Measurements from ENCODE around the gene MYLK. TPM values are rescaled to one million over a fixed set of nuclear protein-coding genes. Genes with fewer than 3 reads are reported as not detected.
"Not testable (repeated sequence)": the region's sequence is repeated elsewhere in the genome, so short reads cannot be mapped to it uniquely, and the experiment has no call there.

Gene MYLK
- total and polyA plus RNA-seq, 4 donors, result 17.1 to 158 (median 41.9) TPM

DNA sequence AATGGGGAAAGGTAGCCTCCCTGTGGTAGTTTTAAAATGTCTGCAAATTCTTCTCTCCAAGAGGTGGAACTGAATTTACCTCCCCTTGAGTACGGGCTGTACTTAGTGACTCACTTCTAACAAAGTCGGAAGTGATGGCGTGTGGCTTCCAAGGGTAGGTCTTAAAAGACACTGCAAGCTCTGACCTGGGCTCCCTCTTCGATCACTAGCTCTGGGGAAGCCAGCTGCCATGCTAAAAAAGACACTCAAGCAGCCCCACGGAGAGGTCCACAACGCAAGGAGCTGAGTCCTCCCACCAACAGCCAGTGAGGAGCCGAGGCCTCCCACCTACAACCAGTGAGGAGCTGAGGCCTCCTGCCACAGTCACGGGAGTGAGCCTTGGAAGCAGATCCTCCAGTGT lies 177.3 kb downstream of the MYLK start:
- no peaks in the 10 kb centered on the region for H3K9me3 ChIP-seq (ENCODE audit: control insufficient read depth in 4 of 4, low read length in 3 of 4)
- 95% methylated on average over 8 of the region's 8 CpGs for WGBS
- no peak for TF ChIP-seq CTCF (IDR thresholded peaks at IDR 0.05; ENCODE audit: low read depth, low read length, missing input control)
- no peak for TF ChIP-seq NR2F2 (IDR thresholded peaks at IDR 0.05)
- no peak for TF ChIP-seq RXRA (IDR thresholded peaks at IDR 0.05)
- no peak for TF ChIP-seq SP1 (IDR thresholded peaks at IDR 0.05)
- no peak for TF ChIP-seq HNF4A (conservative IDR thresholded peaks at IDR 0.05)
- no peak for TF ChIP-seq TAF1 (conservative IDR thresholded peaks at IDR 0.05)
- TF ChIP-seq EGR1 (IDR thresholded peaks at IDR 0.05; ENCODE audit: low read depth in 2 of 2), result no peak
- peaks cover 2 to 23% (median 14%) of the 10 kb centered on the region in 4 donors for H3K4me1 ChIP-seq (ENCODE audit: control insufficient read depth in 4 of 4, insufficient read depth in 4 of 4, low read length in 3 of 4)
- no peaks in the 10 kb centered on the region for H3K27me3 ChIP-seq (ENCODE audit: control insufficient read depth in 4 of 4, insufficient read depth in 4 of 4, low read length in 3 of 4)
- peaks cover 4 to 32% (median 25%) of the 10 kb centered on the region in 4 donors for H3K36me3 ChIP-seq (ENCODE audit: control insufficient read depth in 4 of 4, insufficient read depth in 3 of 4, low read depth in 1 of 4, low read length in 3 of 4)
- H3K4me3 ChIP-seq (ENCODE audit: low read depth in 1 of 3, low read length in 3 of 3), result no peak overlapping the region
- DNase-seq (ENCODE audit: low spot score), result no peak
- no peak overlapping the region for H3K9ac ChIP-seq (ENCODE audit: low read depth in 1 of 2, low read length in 2 of 2)
- no peak overlapping the region for H3K27ac ChIP-seq (ENCODE audit: low read depth in 1 of 2, low read length in 2 of 2)

DNA sequence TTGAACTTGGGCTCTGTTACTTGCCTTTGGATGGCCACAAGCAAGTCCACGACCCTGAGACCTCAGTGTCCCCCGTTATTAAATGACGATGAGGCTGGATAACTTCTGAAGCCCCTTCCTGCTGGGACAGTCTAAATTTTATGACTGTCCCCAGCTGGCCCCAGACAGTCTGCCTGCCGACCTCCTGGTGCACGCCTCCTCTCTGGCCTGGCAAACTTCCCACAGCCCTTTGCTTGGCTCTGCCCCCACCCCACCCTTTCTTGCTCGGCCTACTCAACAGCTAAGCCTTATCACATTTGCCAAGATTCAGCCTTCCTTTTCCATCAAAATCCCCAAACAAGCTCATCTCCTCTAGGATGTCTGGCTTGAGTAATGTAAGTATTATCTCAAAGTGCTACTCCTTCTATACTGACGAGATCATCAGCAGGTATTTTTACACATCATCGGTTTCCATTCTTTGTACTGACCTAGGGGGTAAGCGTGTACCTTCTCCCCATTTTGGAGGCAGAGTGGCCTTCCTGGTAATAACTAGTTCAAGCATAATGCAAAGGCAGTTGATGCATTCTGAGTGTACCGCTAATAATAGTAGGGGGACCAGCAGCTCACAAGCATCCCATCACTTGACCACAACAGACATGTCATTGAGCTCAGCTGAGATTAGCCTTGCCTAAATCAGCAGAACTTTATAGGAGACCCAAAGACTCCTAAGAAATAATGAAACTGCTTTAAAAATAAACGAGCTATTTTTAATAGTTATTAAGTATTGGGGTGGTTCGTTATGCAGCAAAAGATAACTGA lies 178.4 kb downstream of the MYLK start:
- no peak for DNase-seq (ENCODE audit: low spot score)
- H3K36me3 ChIP-seq (ENCODE audit: control insufficient read depth in 4 of 4, insufficient read depth in 3 of 4, low read depth in 1 of 4, low read length in 3 of 4), result peaks cover 4 to 30% (median 24%) of the 10 kb centered on the region in 4 donors
- H3K27me3 ChIP-seq (ENCODE audit: control insufficient read depth in 4 of 4, insufficient read depth in 4 of 4, low read length in 3 of 4), result no peaks in the 10 kb centered on the region
- WGBS, result 74% methylated on average over 12 of the region's 12 CpGs
- TF ChIP-seq, protein P1, sequence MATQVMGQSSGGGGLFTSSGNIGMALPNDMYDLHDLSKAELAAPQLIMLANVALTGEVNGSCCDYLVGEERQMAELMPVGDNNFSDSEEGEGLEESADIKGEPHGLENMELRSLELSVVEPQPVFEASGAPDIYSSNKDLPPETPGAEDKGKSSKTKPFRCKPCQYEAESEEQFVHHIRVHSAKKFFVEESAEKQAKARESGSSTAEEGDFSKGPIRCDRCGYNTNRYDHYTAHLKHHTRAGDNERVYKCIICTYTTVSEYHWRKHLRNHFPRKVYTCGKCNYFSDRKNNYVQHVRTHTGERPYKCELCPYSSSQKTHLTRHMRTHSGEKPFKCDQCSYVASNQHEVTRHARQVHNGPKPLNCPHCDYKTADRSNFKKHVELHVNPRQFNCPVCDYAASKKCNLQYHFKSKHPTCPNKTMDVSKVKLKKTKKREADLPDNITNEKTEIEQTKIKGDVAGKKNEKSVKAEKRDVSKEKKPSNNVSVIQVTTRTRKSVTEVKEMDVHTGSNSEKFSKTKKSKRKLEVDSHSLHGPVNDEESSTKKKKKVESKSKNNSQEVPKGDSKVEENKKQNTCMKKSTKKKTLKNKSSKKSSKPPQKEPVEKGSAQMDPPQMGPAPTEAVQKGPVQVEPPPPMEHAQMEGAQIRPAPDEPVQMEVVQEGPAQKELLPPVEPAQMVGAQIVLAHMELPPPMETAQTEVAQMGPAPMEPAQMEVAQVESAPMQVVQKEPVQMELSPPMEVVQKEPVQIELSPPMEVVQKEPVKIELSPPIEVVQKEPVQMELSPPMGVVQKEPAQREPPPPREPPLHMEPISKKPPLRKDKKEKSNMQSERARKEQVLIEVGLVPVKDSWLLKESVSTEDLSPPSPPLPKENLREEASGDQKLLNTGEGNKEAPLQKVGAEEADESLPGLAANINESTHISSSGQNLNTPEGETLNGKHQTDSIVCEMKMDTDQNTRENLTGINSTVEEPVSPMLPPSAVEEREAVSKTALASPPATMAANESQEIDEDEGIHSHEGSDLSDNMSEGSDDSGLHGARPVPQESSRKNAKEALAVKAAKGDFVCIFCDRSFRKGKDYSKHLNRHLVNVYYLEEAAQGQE (IDR thresholded peaks at IDR 0.05), result no peak
- TF ChIP-seq RAD21 (IDR thresholded peaks at IDR 0.05) (no peak), CTCF (IDR thresholded peaks at IDR 0.05; ENCODE audit: low read depth, low read length, missing input control) (no peak), SP1 (IDR thresholded peaks at IDR 0.05) (no peak), FOXA2 (IDR thresholded peaks at IDR 0.05) (no peak), ATF3 (IDR thresholded peaks at IDR 0.05) (no peak)
- H3K27ac ChIP-seq (ENCODE audit: low read depth in 1 of 2, low read length in 2 of 2), result no peak overlapping the region
- no peak overlapping the region for H3K4me3 ChIP-seq (ENCODE audit: low read depth in 1 of 3, low read length in 3 of 3)
- H3K4me1 ChIP-seq (ENCODE audit: control insufficient read depth in 4 of 4, insufficient read depth in 4 of 4, low read length in 3 of 4), result peaks cover 5 to 28% (median 19%) of the 10 kb centered on the region in 4 donors
- no peak overlapping the region for H3K9ac ChIP-seq (ENCODE audit: low read depth in 1 of 2, low read length in 2 of 2)
- no peaks in the 10 kb centered on the region for H3K9me3 ChIP-seq (ENCODE audit: control insufficient read depth in 4 of 4, low read length in 3 of 4)

DNA sequence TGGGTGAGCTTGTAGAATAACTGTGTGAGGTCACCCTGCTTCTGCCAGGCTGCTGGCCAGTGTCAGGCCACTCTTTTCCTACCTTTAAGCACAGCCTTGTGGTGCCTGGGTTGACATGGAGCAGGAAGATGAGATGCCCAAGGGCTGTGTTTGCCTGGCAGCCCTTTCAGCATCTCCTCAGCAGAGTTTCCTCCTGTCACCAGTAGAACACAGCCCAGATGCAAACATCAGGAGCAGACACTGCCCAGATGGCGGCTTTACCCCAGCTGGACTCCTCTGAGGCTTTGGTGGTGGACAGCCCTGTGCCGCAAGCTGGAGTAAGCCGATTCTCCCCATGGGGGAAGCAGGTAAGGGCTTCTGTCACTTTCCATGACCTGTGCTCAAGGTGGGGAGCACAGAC lies 180.5 kb downstream of the MYLK start:
- DNase-seq (ENCODE audit: low spot score); H3K4me3 ChIP-seq (ENCODE audit: low read depth in 1 of 3, low read length in 3 of 3); H3K27me3 ChIP-seq (ENCODE audit: control insufficient read depth in 4 of 4, insufficient read depth in 4 of 4, low read length in 3 of 4); H3K9me3 ChIP-seq (ENCODE audit: control insufficient read depth in 4 of 4, low read length in 3 of 4); H3K27ac ChIP-seq (ENCODE audit: low read depth in 1 of 2, low read length in 2 of 2); H3K9ac ChIP-seq (ENCODE audit: low read depth in 1 of 2, low read length in 2 of 2): not testable (repeated sequence)
- 94% methylated on average over 3 of the region's 3 CpGs for WGBS
- peaks cover 4 to 32% (median 22%) of the 10 kb centered on the region in 4 donors for H3K36me3 ChIP-seq (ENCODE audit: control insufficient read depth in 4 of 4, insufficient read depth in 3 of 4, low read depth in 1 of 4, low read length in 3 of 4)
- H3K4me1 ChIP-seq (ENCODE audit: control insufficient read depth in 4 of 4, insufficient read depth in 4 of 4, low read length in 3 of 4), result peaks cover 5 to 28% (median 19%) of the 10 kb centered on the region in 4 donors

All from liver (tissue), 9 donors.